ENCODE measurements around the gene TNFRSF13B.

Gene TNFRSF13B

DNA sequence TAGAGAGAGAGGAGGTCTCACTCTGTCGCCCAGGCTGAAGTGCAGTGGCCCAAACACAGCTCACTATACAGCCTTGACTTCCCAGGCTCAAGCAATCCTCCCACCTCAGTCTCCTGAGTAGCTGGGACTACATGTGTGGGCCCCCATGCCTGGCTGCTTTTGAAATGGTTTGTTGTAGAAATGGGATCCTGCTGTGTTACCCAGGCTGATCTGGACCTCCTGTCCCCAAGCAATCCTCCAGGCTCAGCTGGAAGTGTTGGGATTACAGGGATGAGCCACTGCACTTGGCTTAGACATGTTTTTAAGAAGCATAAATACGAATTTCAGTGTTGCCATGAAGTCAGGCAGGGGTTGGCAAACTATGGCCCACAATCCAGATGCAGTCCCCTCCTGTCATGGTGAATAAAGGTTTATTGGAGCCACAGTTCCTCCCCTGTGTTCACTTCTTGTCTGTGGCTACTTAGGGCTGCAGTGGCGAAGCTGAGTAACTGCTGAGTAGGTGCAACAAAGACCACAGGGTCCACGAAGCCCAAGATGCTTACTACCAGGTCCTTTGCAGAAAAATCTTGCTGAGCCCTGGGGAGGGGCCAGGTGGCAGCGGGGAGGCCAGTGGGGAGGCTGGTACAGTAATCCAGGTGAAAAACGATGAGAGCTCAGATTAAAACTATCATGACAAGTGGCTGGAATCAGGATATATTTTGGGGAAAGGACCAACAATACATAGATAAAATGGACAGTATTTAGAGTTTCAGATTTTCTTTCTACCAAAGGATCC lies 35.2 kb downstream of the TNFRSF13B start:
- DNase-seq, result no peak

DNA sequence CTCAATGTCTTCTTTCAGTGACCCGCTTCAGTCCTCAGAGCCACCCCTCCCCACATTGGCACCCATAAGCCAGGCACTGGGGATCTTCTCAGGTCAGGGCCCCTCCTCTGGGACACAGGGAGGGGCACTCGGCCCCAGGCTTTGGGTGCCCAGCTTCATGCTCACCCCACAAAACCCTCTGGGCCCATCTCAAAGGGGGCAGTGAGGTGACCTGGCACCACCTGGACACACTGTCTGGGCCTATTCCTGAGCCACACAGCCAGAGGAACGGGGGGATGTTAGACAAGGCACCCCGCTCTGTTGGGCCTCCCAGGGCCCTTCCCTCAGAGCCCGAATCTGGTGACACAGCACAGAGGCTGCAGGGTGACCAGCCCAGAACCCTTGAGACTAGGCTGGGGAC lies 36.1 kb downstream of the TNFRSF13B start:
- DNase-seq, result no peak

DNA sequence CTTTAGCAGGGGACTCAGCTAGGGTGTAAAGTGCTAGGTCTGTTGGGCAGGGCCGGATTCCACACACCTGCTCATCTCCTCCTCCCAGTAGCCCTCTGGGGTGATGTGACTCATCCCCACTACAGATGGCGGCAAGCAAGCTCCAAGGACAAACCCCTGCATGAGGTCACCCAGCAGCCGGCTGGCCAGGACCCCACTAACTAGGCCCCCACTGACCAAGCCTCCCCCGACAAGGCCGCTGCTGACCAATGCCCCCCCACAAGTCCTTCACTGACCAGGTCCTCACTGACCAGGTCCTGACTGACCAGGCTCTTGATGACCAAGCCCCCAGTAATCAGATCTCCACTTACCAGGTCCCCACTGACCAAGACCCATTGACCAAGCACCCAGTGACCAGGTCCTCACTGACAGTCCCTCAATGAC lies 36.7 kb downstream of the TNFRSF13B start:
- no peak for DNase-seq

DNA sequence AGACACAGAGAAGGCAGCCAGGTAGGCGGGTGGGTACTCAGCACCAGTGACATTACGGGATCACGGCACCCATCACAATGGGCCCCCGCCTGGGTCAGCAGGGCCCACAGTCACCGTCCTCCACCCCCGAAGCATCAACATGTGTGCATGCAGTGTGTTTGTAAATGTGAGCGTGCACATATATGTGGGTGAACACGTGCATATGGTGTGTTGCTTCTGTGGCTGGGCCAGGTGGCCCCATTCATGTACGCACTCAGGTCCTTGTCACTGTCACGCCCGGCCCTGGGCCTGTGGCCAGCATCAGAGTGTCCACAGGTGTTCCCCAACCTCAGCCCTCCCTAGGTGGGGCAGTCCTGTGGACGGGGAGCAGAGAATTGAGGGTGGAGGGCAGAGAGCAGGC lies 37.1 kb downstream of the TNFRSF13B start:
- no peak for DNase-seq

DNA sequence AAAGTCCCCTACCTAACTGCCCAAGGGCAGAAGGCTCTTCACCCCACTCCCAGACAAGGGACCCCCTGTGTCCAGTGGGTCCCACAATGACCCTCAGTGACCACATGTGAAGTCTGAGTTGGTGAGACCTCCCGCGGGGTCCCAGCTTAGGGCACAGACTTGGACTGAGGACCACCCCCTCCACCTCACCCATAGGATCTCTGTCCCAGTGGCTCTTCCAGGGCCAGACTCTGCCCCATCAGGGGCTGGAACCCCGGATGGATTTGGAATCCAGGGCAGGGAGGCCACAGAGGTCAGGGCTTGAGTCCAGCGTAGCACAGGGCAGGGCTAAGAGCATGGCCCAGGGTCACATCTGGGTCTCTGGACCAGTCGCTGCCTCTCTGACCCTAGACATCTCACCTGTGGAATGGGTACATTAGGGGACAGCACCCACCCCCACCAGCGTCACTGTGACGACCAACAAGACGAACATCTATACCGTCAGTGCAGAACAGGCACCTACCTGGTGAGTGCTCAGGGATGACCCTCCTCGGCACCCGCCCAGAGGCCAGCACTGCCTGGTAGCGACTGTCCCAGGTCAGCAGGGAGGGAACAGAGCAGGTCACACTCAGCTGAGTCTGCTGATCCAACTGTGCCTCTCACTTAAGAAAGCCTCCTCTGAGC lies 37.7 kb downstream of the TNFRSF13B start:
- DNase-seq, result no peak

DNA sequence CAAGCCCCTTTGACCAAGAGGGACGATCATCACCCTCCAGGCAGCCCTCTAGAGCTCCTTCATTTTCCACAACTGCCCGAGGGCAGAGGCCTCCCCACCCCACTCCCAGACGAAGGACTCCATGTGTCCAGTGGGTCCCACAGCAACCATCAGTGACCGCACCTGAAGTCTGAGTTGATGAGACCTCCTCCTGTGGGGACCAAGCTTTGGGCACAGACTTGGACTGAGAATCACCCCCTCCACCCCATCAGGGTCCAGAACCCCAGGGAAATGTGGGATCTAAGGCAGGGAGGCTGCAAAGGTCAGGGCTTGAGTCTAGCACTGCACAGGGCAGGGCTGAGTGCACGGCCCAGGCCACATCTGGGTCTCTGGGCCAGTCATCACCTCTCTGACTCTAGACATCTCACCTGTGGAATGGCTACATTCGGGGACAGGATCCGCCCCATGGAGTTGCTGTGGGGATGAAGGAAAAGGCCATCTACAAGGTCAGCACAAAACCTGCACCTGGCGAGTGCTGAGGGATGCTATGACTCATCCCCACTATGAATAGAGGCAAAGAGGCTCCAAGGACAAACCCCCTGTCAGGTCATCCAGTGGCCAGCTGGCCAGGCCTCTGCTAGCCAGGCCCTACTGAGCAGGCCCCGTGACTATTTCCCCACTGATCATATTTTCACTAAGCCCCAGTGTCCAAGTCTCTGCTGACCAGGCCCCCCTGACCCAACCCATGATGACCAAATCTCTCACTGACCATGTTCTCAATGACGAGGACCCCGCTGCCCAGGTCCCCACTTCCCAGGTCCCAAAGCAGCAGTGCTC lies 38.4 kb downstream of the TNFRSF13B start:
- DNase-seq, result no peak

DNA sequence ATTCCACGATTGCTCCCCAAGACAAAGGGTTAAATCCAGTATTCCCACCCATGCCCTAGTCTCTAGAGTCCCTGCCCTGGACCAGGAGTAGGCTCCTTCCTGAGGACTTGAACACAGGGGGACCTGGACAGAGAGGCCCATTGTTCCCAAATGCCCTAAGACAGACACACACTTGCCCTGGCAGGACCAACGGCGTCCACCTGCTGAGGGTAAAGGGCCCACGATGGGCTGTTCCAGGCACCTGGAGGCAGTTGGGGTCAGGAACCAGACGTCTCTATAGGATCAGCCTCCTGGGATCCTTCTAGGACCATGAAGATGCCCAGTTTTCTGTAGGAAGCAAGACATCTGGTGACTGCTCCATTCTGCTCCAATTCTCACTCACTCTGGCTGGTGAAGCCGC lies 39.3 kb downstream of the TNFRSF13B start:
- no peak for DNase-seq

DNA sequence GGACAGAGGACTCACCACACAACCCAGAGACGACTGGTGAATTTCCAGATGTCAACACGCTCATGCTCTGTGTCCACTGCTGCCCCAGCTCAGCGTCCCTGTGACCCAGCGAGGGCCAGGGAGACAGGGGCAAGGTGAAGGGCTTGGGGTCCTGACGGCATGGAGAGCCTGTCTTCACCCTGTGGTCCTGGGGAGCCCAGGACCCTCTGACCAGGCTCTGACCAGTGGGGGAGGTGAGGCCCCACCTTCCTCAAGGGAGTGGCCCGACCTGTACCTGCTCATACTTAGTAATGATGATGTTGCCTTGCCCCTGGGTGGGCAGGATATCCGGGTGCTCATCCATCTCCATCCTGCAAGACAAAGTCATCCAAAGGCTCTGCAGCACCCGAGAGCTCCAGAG lies 39.8 kb downstream of the TNFRSF13B start:
- DNase-seq, result no peak

DNA sequence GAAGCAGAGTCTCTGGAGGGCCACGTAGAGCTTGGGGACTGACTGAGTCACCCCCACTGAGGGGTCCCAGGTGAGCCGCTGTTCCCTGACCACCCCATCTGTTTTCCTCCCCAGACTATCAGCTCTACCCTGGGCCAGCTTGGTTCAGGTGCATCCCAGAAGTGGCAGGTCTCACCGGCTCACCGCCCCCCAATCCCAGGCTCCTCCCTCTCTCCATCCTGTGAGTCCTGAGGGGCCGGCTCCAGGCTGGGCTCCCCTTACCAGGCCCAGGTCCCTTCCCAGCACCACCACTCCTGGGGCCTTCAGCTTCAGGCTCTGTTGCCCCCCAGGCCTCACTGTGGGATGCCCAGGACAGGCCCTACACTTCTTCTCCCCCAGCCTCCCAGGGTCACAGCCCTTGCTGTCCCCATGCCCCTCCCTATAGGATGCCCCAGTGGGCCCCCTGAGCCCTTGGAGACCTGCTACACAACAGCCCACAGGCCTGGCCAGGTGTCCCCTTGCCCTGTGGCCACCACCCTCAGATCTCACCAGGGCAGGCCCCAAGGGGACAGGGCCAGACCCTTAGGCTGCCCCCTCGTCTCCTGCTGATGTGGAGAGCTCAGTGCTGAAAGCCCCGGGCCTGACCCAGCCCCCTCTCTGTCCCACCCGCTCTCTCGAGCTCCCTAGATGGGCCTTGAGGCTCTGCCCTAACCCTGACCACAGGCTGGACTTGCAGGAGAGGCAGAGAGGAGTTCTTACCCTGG lies 40.4 kb downstream of the TNFRSF13B start:
- DNase-seq, result no peak

DNA sequence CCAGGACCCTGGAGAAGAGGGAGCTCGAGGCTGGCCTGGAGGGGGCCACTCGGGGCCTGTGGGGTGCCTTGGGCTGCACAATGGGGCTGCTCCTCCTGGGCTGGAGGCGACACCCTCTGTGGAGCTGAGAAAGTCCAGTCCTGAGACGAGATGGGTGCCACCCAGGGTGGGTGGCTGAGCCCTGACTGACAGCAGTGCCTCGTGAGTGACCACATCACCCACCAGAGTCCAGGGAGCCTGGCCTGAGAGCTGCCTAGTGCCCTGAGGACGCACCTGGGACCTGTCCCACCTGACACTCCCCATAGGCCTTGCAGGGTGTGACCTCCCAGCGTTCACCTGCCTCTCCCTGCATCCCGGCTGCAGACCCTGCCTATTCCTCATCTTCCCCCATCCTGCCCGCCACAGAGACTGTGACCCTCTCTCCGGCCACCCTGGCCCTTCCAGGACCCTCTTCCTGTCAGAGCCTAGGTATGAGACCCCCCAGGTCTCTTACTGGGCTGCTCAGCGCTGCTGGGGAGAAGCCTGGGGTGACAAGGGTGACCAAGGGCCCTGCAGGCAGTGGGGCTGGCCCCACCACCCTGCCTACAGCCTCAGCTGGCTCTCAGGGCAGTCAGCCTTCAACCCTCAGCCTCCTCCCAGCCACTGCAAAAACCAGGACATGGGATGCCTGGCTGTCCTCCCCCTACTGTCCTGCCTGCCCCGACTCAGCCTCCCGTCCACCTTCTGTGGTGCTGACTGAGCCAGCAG lies 41.2 kb downstream of the TNFRSF13B start:
- no peak for DNase-seq

DNA sequence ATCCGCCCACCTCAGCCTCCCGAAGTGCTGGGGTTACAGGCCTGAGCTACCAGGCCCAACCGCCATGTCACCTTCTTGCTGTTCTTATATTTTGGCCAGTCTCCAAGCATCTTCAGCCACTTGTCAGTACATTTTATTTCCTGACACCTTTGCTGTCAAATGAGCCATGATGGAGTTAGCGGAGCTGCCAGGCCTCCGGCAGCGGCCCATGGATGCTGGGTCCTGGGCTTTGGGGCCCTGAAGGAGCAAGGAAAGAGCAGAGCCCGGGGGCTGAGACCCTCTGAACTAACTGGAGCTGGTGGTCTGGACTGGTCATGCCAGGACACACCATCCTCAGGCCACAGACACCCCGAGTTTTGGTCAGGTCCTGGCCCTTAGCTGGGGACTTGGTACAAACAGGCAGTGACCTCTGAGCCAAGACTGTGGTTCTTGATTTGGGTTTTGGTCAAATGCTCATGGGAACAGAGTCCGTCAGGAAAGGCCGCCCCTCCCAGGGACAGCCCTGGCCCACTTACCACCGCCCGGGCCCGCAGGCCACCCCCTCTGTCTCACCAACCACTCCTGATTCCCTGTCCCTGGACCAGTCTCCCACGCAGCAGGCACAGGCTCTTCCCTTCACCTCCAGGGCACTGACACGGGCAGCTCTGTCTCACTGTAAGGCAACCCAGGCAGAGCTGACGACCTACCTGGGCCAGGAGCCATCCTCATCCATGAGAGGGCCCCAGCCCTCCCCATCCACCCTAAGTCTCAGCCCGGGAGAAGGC lies 42.0 kb downstream of the TNFRSF13B start:
- DNase-seq, result no peak

DNA sequence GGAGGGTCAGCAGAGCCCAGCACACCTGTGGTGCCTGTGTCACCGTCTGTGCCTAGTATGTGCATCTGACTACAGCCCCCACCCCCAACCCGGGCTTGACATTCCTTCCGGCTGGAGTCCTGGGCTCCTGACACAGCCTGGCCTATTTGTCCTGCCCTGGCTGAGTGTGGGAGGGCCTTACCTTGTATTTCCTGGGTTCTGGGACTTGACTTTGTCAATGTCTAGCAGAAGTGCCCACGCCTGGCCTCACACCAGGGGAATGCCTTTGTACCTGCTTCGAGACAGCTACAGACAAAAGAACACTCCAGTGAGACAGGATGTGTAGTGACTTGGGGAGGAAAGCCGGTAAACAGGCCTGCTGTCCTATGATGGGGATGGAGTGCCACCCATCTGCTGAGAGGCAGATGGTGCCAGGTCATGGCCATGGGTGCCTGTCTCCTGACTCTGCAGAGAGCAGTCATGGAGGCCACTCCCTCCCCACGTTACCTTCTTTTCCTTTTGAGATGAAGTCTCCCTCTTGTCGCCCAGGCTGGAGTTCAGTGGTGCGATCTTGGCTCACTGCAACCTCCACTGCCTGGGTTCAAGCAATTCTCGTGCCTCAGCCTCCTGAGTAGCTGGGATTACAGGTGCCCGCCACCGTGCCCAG lies 42.8 kb downstream of the TNFRSF13B start:
- no peak for DNase-seq

DNA sequence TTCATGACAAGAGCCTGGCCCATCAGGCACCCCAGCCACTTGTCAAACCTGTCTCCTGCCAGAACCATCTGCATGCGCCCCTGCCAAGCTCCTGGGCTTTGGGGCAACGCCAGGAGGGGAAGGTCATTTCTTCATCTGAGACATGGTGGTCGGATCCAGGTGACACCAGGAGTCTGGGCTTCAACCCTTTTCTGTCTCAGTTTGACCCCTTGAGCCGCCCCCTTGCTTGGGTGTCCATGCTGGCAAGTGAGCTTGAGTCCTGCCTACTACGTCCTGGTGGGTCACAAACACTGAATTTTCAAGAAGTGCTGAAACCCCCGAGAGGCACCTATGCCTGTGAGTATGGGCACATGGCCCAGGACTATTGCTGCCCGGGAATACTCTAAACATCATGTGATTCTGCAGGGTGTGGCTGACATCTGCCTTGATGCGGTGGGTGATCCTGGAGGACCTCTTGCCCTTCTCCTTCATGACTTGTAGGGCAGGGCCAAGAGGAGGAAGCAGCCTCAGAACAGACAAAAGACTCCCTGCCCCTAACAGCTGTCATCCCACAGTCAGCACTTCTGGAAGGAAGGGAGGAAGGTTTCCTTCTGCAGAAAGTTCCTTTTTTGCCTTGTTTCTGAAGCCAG lies 43.4 kb downstream of the TNFRSF13B start:
- DNase-seq, result no peak

DNA sequence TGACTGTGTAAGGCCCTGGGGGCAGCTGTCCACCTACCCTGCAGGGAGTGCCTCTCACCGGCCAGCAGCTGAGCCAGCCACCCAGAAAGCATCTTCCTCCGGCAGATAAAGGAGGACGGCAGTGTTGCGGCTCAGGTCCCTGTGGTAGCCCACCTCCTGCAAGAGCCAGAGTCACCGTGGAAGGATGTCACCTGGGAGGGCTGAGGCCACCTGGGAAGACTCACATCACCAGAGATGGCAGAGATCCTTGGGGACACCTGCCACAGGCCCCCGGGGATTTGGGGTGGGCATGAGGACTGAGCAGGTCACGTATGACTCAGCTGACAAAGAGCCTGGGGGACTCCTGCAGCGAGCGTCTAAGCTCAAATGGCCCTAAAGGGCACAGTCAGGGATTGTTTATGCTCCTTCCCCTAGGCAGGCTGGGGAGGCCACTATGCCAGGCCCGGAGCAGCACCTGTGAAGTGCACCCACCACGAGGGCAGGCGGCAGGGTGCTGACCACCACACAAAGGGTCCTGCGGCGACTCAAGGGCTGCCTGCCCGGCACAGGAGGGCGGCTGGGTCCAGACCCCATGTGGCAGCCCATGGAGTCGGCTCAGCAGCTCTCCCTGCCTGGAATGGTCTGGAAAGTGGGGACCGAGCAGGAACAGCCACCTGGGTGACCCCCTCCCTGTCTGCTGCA lies 44.1 kb downstream of the TNFRSF13B start:
- no peak for DNase-seq

DNA sequence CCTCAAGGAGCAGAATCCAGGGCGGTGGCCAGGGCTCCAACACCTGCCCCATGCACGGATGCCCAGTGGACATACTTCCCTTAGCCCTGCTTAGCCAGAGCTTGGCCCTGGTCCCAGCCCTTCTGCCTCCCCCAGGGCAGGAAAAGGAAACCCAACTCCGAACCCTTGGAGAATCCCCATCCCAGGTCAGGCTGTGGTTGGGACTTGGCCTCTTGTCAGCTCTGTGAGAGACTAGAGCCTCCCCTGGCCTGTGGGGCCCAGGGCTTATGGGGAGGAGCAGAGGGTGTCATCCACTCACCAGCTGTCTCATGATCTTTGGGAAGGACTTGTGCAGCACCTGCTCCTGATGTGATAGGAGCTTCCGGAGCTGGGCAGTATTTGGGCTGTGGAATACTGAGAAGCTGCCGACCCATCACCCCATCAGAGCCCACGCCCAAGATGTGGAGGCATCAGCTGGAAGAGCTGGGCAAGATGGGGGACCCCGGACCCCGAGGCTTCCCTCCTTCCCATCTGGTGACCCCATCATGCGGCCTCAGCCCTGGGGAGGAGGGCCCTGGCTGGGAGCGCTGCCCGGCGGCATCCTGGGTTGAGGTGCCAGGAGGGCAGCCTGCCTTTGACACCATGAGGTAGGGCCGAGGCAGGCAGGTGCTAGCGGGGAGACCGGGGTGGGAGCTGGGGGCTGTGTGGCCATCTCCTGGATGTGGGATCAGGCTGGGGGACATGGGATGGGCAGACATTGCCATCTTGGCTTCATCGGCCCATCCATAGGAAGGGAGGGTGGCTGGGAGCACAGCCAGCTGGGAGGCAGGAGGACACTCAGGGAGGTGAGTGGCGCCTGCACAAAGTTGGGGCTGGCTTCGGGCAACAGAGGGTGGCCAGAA lies 45.1 kb downstream of the TNFRSF13B start:
- no peak for DNase-seq

DNA sequence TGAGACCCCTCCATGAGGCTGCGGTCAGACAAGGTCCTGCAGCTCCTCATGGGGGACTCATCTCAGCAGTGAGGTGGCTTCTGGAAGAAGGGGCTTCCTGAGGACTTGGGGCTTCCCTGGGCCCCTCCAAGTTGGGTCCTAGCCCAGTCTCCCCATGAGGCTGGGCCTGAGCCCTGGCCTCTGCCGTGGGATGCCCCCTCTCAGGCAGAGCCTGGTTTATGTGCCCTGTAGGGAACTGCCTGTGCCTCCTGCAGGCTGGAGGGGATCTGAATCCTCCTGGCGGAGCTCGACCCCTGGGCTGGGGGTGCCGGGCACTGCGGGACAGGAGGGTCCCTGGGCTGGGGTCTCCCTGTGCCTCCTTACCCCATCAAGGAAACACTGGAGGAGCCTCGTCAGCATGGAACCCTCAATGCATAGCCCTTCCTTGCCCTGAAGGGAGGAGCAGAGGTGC lies 45.8 kb downstream of the TNFRSF13B start:
- DNase-seq, result no peak

DNA sequence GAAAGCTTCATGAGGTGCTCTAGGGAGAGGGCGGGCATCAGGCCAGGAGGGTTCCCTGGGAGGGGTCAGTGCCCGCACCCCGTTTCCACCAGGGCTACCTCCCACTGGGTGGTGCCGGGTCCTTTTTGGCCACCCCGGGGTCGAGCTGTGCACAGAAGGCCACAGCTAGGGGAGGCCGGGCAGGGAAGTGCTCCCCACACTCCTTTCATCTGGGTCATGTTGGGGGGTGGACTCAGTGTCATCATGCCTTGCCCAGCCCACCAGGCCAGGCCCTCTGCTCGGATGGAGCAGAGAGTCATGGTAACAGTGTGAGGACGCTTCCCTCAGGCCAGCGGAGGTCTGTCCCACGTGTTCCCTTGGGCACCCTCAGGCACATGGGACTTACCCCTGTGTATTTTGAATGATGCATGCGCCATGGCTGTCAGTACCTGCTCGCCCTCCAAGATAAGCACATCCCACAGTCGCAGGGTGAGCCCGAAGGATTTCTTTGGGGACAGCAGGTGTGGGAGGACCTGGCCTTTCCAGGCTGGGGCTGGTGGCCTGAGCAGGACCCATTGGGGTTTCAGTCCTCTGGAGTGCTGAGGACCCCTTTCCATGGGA lies 46.4 kb downstream of the TNFRSF13B start:
- DNase-seq, result no peak

Measured in GOT3 (cell line).